ENCODE measurements around the gene HS3ST2.

GRCh38 chr16:22806811-22807210, 7.2 kb upstream of the HS3ST2 start:
- TF ChIP-seq CTCF (tag by site-specific recombination; IDR thresholded peaks at IDR 0.05): no peak
- no peak for TF ChIP-seq YY1 (tag by site-specific recombination; IDR thresholded peaks at IDR 0.05)
